HG02678 (cell line): ENCODE measurements around the gene ARVCF.

Source experiments
- ATAC-seq: cut with Tn5 transposase; IDR thresholded peaks from one replicate; pipeline ENCODE4 v1.9.1; 2021; ENCODE audit warnings: mild to moderate bottlenecking, moderate library complexity; ENCODE audit not compliant: unreplicated experiment

Gene ARVCF

GRCh38 chr22:20019661-20020532 lies 3.3 kb upstream of the ARVCF start:
- ATAC-seq: no peak

- no peak for ATAC-seq
These were observed 1.4 kb upstream of the ARVCF start for GRCh38 chr22:20018001-20018400.

- no peak for ATAC-seq
These were observed 967 bp upstream of the ARVCF start for GRCh38 chr22:20017622-20017958.

DNA sequence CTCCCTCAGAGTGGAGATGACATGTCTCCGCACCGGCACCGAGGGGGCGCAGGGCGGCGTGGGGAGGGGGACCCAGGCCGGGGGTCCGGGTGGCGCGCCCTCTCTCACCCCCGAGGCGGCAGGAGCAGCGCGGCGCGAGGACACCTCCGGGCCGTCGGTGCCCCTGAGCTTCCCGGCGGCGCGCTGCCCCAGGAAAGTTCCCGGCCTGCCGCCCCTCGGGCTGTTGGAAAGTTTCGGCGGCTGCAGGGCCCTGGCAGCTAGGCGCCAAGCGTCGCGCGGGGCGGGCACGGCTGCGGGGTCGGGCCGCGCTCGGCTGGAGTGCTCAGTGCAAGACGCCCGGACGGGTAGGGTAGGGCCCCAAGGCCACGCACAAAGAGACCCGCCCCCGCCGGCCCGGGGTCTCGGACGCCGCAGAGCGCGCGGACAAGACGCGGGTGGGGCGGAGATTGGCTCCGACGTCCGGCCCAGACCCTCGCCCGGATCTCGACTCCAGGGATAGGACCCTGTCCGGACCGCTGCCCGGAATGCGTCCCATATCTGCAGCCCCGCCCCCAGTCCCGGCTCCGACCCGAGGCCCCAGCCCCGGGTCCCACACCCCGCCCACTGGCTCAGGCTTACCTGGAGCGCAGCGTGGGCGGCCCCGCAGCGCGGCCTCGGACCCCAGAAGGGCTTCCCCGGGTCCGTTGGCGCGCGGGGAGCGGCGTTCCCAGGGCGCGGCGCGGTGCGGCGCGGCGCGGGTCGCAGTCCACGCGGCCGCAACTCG lies 471 bp downstream of the ARVCF start:
- no peak for ATAC-seq

DNA sequence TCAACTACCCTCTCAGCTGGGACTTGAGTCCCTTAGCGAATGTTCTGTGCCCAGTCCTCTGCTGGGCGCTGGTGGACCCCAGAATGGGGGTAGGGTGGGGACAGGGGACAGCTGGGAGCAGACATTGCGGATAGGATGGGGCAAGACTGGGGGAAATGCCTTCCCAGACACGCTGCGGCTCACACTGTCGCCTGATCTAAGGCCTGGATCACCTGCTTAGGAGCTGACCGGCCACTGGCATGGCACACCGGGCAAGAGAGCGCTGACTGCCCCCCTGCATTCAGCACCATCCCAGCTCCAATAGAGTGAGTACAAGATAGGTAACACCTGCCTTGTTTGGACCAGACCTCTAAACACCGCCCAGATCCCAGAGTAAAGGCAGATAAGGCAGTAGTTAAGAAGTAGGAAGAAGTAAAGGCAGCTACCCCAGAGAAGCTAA lies 1.4 kb downstream of the ARVCF start:
- ATAC-seq: no peak

DNA sequence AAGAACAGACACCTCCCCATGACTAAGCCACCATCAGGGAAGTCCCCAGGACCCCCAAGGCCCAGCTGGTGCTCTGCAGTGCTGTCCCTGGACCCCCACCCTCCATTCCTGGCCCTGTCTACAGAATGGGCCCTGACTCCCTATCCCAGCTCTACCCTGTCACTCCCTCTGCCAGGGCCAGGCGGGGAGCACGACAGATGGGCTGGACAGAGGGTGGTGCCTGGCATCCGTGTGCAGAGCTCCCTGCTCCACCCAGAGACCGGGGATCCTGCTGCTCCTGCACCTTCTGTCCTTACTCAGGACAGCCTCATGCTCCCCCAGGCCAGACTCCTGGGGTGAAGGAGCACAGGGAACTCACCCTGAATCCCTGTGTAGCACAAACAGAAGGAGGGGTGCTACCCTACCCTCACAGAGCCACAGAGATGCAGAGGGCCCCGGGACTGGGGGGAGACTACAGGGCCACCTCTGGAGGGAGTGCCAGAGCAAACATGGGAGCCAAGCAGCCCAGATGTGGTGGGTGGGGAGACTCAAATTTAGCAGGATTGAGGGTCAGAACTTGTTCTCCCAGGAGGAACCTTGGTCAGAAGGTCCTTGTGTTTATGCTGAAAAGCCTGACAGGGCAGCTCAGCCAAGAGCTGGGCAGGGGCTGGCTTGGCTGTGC lies 2.0 kb downstream of the ARVCF start:
- no peak for ATAC-seq

- no peak for ATAC-seq
These were observed 3.2 kb downstream of the ARVCF start for GRCh38 chr22:20013382-20013871.

- no peak for ATAC-seq
These were observed 3.8 kb downstream of the ARVCF start for GRCh38 chr22:20012741-20013331.

- ATAC-seq: no peak
These were observed 4.5 kb downstream of the ARVCF start for GRCh38 chr22:20011993-20012740.

DNA sequence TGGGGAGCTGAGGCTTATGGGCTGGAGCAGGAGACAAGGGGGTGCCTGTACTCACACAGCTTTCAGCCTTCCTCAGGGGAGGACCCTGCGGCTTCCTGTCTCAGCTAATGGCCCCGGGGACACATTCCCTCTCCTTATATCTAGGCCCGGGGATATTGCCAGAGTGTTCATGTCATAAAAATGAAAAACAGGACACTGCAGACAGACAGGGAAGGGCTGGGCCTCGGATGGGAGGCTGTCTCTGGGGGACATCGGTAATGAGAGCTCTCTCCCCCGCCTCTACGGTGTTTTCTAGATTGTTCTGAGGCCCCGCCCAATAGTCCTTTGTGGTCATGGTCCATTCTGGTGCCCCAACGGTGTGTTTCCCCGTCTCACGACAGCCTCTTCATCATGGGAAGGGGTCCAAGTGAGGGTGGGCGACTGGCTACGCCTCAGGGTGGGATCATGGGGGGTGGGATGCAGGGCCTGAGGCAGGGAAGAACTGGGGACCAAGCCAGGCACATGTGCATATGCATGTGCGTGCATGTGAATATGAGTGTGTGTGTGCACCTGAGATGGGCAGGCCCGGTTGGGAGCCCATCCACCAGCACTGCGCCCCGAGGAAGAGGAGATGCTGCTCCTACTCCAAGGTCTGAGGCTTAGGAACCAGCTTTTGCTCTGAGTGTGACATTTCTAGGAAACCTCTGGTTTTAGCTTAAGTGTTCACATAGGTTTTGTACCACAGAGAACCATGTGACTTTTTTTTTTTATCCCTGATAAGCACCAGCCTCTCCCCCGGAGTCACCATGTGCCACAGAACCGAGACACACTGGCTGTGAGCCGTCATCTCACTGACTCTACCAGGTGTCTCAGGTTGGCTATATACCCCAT lies 5.3 kb downstream of the ARVCF start:
- ATAC-seq: no peak

- no peak for ATAC-seq
These were observed 6.1 kb downstream of the ARVCF start for GRCh38 chr22:20010307-20011122.

DNA sequence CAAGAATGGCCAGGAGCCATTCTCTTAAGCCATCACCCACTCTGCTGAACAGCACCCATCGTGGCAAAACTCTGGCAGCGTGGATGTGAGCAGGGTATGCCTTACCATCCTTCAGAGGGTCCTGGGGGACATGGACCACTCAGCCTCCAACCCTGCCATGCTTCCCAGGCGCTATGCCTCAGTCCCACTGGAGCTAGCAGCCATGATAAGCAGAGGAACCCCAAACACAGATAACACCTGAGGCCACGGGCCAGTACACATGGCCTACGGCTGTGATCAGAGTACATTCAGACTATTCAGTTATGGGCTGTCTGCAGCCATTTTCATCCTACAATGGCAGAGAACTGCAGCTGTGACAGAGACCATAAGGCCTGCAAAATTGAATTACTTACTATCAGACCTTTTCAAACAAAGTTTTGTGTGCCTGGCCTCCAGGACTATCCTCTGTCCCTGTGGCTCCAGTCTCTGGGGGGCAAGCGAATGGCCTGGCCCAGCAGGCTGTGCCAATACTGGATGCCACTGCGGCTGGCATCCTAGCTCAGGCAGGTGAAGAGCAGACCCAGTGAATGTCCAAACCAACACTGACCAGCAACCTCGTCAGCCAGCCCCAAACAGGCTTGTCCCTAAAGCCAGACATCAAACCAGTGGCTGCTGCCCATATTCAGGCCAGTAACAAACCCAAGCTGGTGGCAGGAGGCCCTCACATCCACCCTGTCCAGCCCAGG lies 6.9 kb downstream of the ARVCF start:
- no peak for ATAC-seq

DNA sequence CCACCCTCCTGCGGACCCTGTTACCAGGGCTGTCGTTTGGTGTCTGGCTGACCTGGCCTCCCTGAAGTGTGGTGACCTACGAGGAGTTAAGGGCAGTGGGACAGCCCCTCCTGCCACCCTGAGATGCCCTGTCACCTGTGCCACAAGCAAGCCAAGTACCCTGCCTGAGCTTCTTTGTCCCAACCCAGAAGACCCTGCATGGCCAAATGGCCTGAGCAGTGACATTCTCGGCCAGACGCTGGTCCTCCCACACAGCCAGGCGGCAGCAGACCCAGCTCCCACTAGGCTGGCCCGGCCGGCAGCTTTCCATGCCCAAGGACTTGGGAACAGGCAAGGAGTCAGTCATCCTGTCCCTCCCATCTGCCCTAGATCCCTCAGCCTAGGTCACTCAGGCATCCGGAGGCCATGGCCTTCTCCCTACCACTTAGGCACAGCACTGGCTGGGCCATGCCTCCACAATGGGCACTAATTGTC lies 7.6 kb downstream of the ARVCF start:
- ATAC-seq: no peak

GRCh38 chr22:20008221-20008995 lies 8.2 kb downstream of the ARVCF start:
- ATAC-seq: no peak

DNA sequence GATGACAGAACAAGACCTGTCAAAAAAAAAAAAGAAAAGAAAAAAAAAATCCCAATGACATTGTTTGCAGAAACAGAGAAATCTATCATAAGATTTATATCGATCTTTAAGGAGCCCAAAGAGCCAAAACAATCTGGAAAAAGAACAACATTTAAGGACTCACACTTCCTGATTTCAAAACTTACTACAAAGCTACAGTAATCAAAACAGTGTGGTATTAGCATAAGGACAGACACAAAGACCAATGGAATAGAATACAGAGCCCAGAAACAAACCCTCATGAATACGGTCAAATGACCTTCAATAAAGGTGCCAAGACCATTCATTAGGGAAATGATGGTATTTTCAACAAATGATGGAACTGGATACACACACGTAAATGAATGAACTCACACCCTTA lies 12.2 kb downstream of the ARVCF start:
- no peak for ATAC-seq

GRCh38 chr22:20003304-20003703 lies 13.3 kb downstream of the ARVCF start:
- no peak for ATAC-seq

DNA sequence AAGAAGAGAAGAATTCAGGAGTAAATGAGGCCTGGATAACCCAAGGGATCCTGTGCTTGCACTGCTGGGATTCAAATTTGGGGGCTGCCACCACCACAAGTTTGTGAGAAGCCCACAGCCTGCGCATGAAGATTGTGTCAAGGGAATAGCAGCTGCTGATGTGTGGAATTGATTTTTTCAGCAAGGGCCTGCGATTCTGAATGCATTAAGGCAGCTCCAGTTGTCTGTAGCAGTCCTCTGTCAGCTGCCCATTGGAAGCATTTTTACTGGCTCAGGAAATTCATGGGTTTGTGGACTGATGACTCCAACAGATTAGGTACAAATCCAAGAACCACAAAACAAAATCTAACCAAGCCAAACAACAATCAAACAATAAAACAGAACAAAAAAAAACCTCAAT lies 14.0 kb downstream of the ARVCF start:
- ATAC-seq: no peak
